IPS-18a (cell line): ENCODE measurements around the gene SLC22A12.

Source experiments
- H3K27ac ChIP-seq: one replicate; pipeline ENCODE4 v1.5.1; 2013; ENCODE audit warnings: low read length
- H3K27me3 ChIP-seq: one replicate; pipeline ENCODE4 v1.6.1; 2013; ENCODE audit warnings: mild to moderate bottlenecking, low read length; ENCODE audit not compliant: control insufficient read depth, insufficient read depth
- H3K36me3 ChIP-seq: one replicate; pipeline ENCODE4 v1.6.1; 2013; ENCODE audit warnings: low read depth, low read length; ENCODE audit not compliant: control insufficient read depth
- H3K4me1 ChIP-seq: one replicate; pipeline ENCODE4 v1.6.1; 2013; ENCODE audit warnings: low read depth, low read length; ENCODE audit not compliant: control insufficient read depth
- H3K4me3 ChIP-seq: one replicate; pipeline ENCODE4 v1.5.1; 2013; ENCODE audit warnings: low read length
- H3K9ac ChIP-seq: one replicate; pipeline ENCODE4 v1.6.1; 2013; ENCODE audit warnings: mild to moderate bottlenecking, low read length, moderate library complexity
- H3K9me3 ChIP-seq: one replicate; pipeline ENCODE4 v1.6.1; 2013; ENCODE audit warnings: low read depth, low read length; ENCODE audit not compliant: control insufficient read depth

The SLC22A12 gene

GRCh38 chr11:64602466-64603070, 11.5 kb downstream of the SLC22A12 start:
- no peaks in the 10 kb centered on the region for H3K4me1 ChIP-seq
- H3K9me3 ChIP-seq, result no peaks in the 10 kb centered on the region
- no peaks in the 10 kb centered on the region for H3K27me3 ChIP-seq
- no peak overlapping the region for H3K4me3 ChIP-seq
- no peaks in the 10 kb centered on the region for H3K36me3 ChIP-seq
- H3K9ac ChIP-seq, result no peak overlapping the region
- H3K27ac ChIP-seq, result no peak overlapping the region

GRCh38 chr11:64603411-64604110, 12.5 kb downstream of the SLC22A12 start:
- Histone ChIP-seq H3K4me1 (peaks cover 4% of the 10 kb centered on the region), H3K27me3 (no peaks in the 10 kb centered on the region), H3K27ac (no peak overlapping the region), H3K36me3 (no peaks in the 10 kb centered on the region), H3K4me3 (no peak overlapping the region), H3K9ac (no peak overlapping the region), H3K9me3 (no peaks in the 10 kb centered on the region)

GRCh38 chr11:64604458-64605243, 13.6 kb downstream of the SLC22A12 start:
- H3K27ac ChIP-seq, result no peak overlapping the region
- H3K4me3 ChIP-seq, result no peak overlapping the region
- H3K9me3 ChIP-seq, result no peaks in the 10 kb centered on the region
- H3K4me1 ChIP-seq, result peaks cover 4% of the 10 kb centered on the region
- H3K27me3 ChIP-seq, result no peaks in the 10 kb centered on the region
- no peaks in the 10 kb centered on the region for H3K36me3 ChIP-seq
- no peak overlapping the region for H3K9ac ChIP-seq

GRCh38 chr11:64605244-64605560, 14.2 kb downstream of the SLC22A12 start:
- Histone ChIP-seq H3K9me3 (no peaks in the 10 kb centered on the region), H3K9ac (no peak overlapping the region), H3K4me1 (peaks cover 4% of the 10 kb centered on the region), H3K4me3 (no peak overlapping the region), H3K36me3 (no peaks in the 10 kb centered on the region), H3K27me3 (no peaks in the 10 kb centered on the region), H3K27ac (no peak overlapping the region)

GRCh38 chr11:64605656-64606585, 14.9 kb downstream of the SLC22A12 start:
- H3K27ac ChIP-seq, result no peak overlapping the region
- no peaks in the 10 kb centered on the region for H3K36me3 ChIP-seq
- H3K27me3 ChIP-seq, result no peaks in the 10 kb centered on the region
- H3K4me1 ChIP-seq, result peaks cover 4% of the 10 kb centered on the region
- no peak overlapping the region for H3K9ac ChIP-seq
- no peak overlapping the region for H3K4me3 ChIP-seq
- no peaks in the 10 kb centered on the region for H3K9me3 ChIP-seq

- Histone ChIP-seq H3K9me3 (no peaks in the 10 kb centered on the region), H3K27me3 (no peaks in the 10 kb centered on the region), H3K4me3 (no peak overlapping the region), H3K4me1 (peaks cover 4% of the 10 kb centered on the region), H3K36me3 (no peaks in the 10 kb centered on the region), H3K9ac (no peak overlapping the region), H3K27ac (no peak overlapping the region)
Observed at GRCh38 chr11:64606796-64607380, 15.9 kb downstream of the SLC22A12 start.

- H3K9ac ChIP-seq, result no peak overlapping the region
- no peaks in the 10 kb centered on the region for H3K9me3 ChIP-seq
- no peak overlapping the region for H3K4me3 ChIP-seq
- no peaks in the 10 kb centered on the region for H3K36me3 ChIP-seq
- H3K27ac ChIP-seq, result no peak overlapping the region
- H3K27me3 ChIP-seq, result no peaks in the 10 kb centered on the region
- peaks cover 4% of the 10 kb centered on the region for H3K4me1 ChIP-seq
Observed at GRCh38 chr11:64607381-64607985, 16.5 kb downstream of the SLC22A12 start.

- H3K9ac ChIP-seq, result no peak overlapping the region
- H3K9me3 ChIP-seq, result no peaks in the 10 kb centered on the region
- no peaks in the 10 kb centered on the region for H3K27me3 ChIP-seq
- H3K4me1 ChIP-seq, result peaks cover 4% of the 10 kb centered on the region
- no peak overlapping the region for H3K27ac ChIP-seq
- H3K4me3 ChIP-seq, result no peak overlapping the region
- H3K36me3 ChIP-seq, result no peaks in the 10 kb centered on the region
Observed at GRCh38 chr11:64608046-64608445, 17.0 kb downstream of the SLC22A12 start.

GRCh38 chr11:64608636-64609035, 17.6 kb downstream of the SLC22A12 start:
- Histone ChIP-seq H3K4me3 (no peak overlapping the region), H3K9me3 (no peaks in the 10 kb centered on the region), H3K36me3 (no peaks in the 10 kb centered on the region), H3K27me3 (no peaks in the 10 kb centered on the region), H3K27ac (no peak overlapping the region), H3K4me1 (peaks cover 4% of the 10 kb centered on the region), H3K9ac (no peak overlapping the region)

GRCh38 chr11:64609436-64610047, 18.5 kb downstream of the SLC22A12 start:
- H3K9ac ChIP-seq, result no peak overlapping the region
- H3K27ac ChIP-seq, result no peak overlapping the region
- peaks cover 4% of the 10 kb centered on the region for H3K4me1 ChIP-seq
- no peaks in the 10 kb centered on the region for H3K9me3 ChIP-seq
- H3K4me3 ChIP-seq, result no peak overlapping the region
- H3K27me3 ChIP-seq, result no peaks in the 10 kb centered on the region
- no peaks in the 10 kb centered on the region for H3K36me3 ChIP-seq
